Amniotic stem cell (primary cell): ENCODE results near the gene VPS51.

Experiments
- DNase-seq: peaks from one replicate; lab custom pipeline; 2025; lab: John Stamatoyannopoulos, UW

VPS51 gene

GRCh38 chr11:65120831-65121230, 24.8 kb downstream of the VPS51 start:
- no peak for DNase-seq

DNA sequence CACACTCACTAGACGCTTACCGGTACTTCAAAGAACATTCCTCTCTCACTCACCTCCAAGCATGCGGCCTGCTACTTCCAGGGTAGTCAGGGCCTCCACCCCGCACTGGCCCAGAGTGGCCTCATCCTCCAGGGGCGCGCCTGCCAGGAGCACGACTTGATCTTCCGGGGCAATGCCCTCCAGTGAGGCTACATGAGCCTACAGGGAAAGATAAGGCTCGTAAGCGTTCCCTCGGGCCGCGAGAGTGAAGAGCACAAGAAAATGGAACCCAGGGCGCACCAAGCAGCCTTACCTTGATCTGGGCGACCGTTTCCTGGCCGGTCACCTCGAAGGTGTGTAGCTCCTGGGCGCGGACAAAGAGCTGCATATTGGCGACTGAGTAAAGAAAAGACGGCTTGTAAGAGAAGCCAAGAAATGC, 25.4 kb downstream of the VPS51 start:
- no peak for DNase-seq

- peak; percentile 97 for DNase-seq
Measured at GRCh38 chr11:65121865-65122696, 26.1 kb downstream of the VPS51 start, which contains the start of the genes FAU and MRPL49. Gene FAU, minus strand, starts transcription at chr11:65122134. Its CDS starts 321 bp downstream, at chr11:65121813. Gene MRPL49, plus strand, starts transcription at chr11:65122321. Its CDS starts 26 bp downstream, at chr11:65122347.

DNA sequence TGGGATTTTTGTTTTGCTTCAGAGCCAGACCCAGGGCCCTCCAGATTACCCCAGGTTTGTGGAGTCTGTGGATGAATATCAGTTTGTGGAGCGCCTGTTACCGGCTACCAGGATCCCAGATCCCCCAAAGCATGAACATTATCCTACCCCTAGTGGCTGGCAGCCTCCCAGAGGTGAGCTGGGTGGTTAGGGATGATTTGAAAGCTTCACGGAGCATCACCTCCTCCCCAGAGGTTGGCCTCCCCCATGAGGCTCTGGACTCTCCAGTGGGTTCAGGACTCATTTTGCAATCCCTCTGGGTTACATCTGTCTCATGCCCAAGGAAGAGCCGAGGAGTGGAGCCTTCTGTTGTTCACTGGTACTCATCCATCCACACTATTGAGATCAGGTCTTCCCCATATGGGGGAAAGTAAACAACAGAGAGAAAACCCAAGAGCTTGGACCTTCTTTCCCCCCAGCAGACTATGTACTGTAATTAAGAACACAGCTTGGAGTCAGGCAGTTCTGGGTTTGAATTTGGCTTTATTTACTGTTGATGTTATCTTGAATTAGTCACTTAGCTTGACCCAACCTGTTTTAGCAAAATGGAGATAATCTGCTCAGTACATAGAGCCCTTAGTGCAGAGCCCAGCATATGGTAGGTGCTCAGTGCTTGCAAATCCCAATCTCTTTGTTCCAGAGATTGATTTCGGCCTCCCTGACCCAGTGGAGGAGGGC, 28.6 kb downstream of the VPS51 start:
- no peak for DNase-seq

GRCh38 chr11:65125197-65126056, 29.4 kb downstream of the VPS51 start:
- no peak for DNase-seq

DNA sequence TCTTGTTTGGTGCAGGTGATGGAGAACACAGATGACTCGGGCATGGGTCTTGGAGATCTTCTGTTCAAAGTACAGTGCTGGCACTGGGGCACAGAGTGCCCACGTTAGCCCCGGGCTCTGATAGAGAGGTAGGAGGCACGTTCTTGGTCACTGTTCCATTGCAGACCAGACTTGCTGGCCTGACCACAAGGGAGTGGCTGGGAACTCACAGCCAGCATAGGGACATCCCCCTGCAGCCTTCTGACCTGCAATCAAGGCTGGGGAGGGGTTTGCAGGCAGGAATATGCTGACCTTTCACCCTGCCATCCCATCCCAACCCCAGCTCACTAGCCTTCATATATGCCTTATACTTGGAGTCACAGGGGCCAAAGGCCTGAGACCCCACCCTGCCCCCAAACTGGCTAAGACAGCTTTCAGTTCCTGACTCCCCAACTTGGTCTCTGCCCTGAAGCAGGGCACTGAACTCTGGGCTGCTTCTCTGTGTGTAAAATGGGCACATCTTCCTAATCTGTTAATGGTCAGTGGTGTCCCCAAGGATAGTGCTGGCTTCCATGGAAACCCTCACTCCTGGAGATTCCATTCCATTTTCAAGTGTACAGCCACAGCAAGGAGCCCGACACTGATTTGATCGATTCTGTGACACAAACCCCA, 30.7 kb downstream of the VPS51 start:
- no peak for DNase-seq

- DNase-seq = no peak
Measured at GRCh38 chr11:65127473-65128181, 31.6 kb downstream of the VPS51 start.

- DNase-seq = no peak
Measured at GRCh38 chr11:65128182-65129145, 32.5 kb downstream of the VPS51 start.

DNA sequence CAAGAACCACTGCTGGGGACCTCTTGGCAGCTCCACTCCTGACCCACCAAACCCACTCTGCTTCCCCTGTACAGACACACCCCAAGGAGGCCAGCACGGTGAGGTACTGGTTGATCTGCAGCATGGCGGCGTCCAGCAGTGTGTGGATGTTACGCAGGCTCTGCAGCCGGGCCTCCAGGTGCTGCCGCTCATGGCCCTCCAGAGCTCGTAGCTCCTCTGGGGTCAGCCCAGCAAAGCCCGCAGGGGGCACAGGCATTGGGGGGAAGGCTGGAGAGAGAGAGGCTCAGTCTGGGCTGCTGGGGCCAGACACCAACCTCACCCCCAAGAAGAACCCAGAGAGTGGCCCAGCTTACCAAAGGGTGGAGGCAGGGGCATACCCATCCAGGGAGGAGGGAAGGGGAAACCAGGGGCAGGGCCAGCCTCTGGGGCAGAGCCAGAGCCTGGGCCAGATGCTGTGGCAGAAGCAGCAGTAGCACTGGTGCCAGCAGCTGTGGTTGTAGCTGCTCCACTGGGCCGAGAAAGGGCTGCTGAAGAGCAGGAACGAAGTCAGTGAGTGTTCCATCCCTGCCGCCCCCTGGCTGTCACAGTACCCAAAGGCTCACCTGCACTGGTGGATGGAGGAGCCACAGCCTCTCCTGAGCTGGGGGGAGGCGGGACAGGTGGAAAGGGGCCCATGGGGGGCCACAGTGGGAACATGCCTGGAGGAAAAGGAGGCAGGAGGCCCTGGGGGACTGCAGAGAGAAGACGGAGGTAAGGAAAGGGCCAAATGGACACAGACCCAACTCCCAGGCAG, 33.8 kb downstream of the VPS51 start:
- no peak for DNase-seq

- DNase-seq = no peak
Measured at GRCh38 chr11:65130631-65131416, 34.8 kb downstream of the VPS51 start.

- DNase-seq = no peak
Measured at GRCh38 chr11:65131417-65131776, 35.4 kb downstream of the VPS51 start.

DNA sequence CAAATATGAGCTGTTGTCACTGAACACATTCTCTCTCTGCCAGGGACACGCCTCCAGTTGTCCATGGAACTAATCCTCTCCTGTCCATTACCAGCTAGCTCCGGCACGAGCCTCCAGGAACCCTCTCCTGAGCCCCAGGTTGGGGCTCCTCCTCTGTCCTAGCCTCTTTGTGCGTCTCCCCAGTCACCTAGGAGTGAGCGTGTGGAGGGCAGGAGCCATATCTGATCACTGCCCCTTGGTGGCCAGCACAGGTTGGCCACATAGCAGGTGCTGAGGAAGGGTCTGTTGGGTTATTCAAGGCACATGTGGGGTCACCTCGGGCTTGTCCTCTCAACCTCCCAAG, 35.9 kb downstream of the VPS51 start:
- no peak for DNase-seq

DNA sequence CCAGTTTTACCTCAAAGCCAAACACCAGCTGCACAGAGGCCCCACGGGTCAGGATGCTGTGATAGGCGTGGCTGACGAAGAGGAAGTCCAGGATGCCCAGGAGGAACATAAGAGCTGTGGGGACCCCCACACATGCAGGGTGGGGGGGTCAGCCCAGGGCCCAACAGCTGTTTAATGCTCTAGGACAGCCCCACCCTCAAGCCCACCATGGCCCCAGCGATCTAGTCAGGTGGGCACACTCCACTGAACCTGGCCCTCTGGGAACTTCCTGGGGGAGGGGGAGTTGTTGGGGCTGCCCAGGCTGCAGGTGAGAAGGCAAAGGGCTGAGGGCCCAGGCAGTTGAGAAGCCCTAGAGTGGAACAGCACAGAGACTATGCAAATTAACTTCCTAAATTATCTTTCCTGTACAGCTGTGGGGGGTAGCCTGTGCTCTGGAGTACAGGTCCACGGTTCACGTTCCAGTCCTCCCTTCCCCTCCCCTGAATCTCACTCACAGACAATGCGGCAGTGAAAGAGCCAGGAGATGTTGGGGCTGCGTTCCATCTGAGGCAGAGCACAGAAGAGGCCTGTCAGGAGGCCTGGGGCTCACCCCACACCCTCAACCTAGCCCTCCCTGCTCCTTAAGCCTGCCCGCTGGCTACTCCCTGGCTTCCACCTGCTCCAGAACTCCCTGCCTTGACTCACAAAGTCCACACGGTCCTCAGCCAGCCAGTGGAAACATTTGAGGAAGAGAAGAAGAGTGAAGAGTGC, 36.4 kb downstream of the VPS51 start:
- DNase-seq = no peak

- no peak for DNase-seq
Measured at GRCh38 chr11:65132988-65133700, 37.1 kb downstream of the VPS51 start.

GRCh38 chr11:65133724-65134123, 37.7 kb downstream of the VPS51 start:
- DNase-seq = no peak

GRCh38 chr11:65134240-65134951, 38.4 kb downstream of the VPS51 start, which contains the start of gene SYVN1:
Gene SYVN1, minus strand, starts transcription at chr11:65134519. Its CDS starts 918 bp downstream, at chr11:65133601.
- peak; percentile 50 for DNase-seq
